Activated CD4-positive, alpha-beta T cell treated with anti-CD3 and anti-CD28 coated beads, Interleukin-2, amount 50 U/mL, for 16 hours (primary cell): ENCODE results near the gene CYREN.
"Not testable (repeated sequence)": the region's sequence is repeated elsewhere in the genome, so short reads cannot be mapped to it uniquely, and the experiment has no call there.

Source experiments
- DNase-seq: peaks from one replicate; pipeline ENCODE4 v3.0.0-alpha.2; 2020

The CYREN gene

GRCh38 chr7:135156290-135156689, 14.2 kb downstream of the CYREN start:
- DNase-seq: no peak

GRCh38 chr7:135154734-135155133, 15.8 kb downstream of the CYREN start:
- no peak for DNase-seq

GRCh38 chr7:135152442-135152841, 18.1 kb downstream of the CYREN start:
- no peak for DNase-seq

- DNase-seq: no peak
Measured at GRCh38 chr7:135151533-135151932, 19.0 kb downstream of the CYREN start.

DNA sequence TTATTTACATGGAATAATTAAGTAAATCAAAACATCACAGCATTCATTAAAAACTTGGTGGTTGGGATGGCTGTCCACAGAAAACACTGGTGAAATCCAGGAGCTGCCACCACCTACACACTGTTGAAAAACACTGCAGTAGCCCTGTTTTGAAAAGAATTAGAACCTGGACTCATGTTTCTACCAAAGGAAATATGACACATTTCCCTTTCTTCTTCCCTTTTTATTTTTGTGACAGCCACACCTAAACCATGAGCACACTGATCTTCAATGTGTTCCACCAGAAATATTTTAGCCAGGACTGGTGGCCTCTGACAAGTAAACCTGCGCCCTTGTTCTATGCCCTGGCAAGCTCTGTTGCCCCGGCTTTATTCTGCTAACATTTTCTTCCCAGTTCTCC, 19.4 kb downstream of the CYREN start:
- no peak for DNase-seq

DNA sequence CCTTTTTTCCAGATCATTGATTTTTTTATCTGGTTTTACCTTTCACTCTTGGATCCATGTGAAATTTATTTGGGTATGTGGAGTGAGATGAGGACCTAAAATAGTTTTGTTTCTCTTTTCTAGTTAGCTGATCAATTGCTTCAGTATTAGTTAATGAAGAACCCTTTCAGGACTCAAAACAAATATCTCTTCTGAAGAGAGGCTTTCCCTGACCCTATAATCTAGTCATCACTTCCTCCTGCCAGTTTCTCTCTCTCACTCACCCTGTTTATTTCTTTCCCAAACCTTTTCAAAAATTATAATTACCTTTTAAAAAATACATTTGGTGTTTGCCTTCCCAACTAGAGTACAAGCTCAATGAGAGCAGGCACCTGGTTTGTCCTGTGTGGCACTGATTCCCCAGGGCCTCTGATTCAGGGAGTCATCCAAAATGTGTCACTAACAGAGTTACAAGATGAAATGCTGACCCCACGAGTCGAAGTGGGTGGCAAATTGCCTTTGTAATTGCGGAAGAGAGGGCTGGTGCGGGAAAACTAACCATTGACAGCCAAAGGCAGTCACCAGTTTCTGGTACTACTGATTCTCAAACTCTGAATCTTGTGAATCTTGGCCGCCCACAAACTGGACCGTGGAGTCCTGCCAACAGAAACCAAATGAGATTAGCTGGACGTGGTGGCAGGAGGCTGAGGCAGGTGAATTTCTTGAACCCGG, 20.3 kb downstream of the CYREN start:
- no peak for DNase-seq

DNA sequence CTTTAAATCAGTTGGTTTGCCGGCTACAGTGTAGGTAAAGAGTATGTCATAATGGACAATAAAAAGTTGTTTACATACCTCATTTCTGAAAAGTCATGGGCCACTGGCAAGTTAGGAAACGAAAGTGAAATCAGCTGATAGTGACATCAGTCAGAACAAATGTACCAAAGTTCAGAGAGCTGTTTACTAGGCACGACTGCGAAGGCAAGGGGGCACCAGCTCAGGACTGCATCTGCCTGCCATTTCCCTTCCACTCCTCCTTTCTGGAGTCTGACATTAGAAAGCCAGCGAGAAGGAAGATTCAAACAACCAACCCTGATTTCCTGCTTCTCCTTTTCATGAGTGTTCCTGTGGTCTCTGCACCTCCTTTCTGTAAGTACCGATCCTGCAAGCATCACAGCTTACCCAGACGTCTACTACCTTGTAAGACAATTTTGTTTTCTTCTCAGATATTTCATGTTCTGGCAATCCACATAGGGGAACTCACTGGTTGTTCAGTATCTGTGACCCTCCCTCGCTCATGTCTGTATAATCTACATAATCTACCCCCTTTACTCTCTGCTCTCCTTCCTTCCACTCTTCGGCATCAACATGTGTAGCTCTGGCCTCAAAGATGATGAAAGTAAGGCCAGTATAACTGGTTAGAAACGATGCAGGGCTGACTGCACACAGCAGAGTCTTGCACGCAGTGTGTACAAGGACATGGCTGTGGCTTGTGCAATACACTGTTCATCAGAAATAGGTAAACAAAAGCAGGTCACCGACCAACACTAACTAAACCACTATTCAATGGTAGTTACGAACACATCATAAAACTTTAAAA, 22.4 kb downstream of the CYREN start, which contains the start of gene TMEM140:
Gene TMEM140 (plus strand): TSS at position 174 of the 823 bp plus-strand sequence. CDS start 16,370 bp downstream, outside the sequence.
- peak; percentile 82 for DNase-seq

DNA sequence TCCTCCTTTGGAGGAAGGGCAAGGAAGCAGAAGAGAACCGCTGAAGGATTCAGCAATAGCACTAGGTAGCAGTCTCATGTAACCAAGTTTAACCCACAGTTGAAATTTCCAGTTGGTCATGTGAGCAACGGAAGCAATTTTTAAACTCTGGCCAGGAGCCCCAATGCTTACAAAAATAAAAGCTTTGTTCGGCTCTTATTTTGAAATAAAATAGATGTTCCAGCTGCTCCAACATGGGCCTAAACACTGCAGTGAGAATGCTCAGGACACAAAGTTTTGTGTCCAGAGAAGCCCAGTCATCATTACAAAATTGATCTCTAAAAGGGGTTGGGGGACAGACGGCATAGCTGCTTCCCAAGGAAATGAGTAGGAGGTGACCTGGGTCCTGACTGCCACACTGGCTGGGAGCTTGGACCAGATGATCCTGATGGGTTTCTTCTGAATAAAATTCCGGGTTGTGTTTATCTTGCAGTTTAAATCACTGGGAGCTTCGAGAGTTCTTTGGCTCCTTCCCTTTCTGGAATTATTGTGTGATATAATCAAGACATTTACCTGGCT, 23.1 kb downstream of the CYREN start:
- DNase-seq: peak; percentile 12

DNA sequence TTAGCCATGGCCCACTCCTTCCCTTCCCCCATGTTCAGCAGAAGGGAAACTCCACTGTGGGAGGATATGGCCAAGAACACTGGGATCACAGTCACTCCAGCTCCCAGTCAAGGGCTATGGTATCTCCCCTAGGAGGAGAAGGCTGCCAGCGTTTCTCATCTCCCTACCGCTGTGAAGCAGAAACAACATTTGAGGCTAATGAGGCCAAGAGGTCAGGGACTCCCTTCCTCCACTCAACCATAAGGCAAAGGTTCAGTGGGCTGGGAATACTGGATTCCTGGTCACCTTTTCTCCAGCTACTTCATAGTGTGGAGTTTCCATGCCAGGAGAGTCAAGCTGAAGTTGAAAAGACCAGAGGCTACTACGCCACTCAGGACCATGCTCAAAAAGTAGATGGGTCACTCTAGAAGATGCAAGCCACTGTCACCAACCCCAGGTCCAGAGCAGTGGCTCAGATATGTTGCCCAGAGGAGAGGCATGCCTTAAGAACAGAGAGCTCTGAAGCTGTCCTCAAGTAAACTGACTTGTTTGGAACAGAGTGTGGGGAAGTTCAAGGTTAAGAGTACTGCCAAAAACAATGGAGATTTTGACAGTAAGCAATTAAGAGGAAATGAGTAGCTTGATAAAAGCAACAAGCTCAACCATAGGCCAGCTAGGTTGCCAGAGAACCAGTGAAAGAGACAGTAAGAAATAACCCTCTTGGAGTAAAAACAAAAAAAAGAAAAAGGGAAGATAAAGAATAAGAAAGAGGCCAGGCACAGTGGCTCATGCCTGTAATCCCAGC, 26.4 kb downstream of the CYREN start:
- no peak for DNase-seq

DNA sequence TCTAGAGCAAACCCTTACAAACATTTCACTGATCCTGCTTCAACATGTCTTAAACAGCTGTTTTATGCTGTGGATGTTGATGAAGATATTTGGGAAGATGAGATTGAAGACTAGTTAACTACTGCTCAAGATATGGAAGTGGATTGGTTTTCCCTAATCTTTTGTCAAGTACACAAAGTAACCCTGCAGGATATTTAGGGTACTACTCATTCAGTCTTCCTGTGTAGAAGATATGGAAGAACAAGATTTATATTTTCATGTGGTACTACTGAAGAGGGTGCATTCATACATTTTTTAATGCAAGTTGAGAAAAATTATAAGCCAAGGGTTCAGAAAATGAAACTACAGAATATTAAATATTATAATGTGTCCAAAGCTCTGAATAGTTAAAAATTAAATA, 40.9 kb downstream of the CYREN start:
- DNase-seq: no peak

DNA sequence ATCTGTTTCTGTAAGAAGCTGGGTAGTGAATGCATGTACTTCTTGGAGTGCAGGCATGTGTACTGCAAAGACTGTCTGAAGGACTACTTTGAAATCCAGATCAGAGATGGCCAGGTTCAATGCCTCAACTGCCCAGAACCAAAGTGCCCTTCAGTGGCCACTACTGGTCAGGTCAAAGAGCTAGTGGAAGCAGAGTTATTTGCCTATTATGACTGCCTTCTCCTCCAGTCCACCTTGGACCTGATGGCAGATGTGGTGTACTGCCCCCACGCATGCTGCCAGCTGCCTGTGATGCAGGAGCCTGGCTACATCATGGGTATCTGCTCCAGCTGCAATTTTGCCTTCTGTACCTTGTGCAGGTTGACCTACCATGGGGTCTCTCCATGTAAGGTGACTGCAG, 41.6 kb downstream of the CYREN start:
- no peak for DNase-seq

DNA sequence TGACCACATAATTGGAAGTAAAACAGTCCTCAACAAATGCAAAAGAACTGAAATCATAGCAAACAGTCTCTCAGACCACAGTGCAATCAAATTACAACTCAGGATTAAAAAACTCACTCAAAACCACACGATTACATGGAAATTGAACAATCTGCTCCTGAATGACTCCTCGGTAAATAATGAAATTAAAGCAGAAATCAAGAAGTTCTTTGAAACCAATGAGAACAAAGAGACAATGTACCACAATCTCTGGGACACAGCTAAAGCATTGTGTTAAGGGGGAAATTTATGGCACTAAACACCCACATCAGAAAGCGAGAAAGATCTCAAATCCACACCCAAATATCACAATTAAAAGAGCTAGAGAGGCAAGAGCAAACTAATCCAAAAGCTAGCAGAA, 45.9 kb downstream of the CYREN start:
- not testable (repeated sequence) for DNase-seq

DNA sequence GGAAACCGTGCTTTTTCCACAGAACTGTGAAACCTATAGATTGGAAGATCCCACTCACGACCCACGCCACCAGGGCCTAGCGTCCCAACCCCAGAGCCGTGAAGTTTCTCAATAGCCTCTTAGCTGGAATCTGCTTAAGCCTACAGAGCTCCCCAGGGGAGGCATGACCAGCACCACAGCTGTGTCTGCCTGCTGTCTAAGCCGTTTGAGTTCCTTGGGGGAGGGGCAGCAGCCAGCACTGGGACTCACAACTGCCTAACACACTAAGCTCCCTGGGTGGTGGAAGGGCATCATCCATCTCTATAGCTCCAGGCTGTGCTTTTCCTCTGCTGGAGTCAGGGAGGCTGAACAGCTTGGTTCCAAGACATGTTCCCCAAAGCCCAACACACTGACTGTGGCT, 48.6 kb downstream of the CYREN start:
- DNase-seq: no peak

DNA sequence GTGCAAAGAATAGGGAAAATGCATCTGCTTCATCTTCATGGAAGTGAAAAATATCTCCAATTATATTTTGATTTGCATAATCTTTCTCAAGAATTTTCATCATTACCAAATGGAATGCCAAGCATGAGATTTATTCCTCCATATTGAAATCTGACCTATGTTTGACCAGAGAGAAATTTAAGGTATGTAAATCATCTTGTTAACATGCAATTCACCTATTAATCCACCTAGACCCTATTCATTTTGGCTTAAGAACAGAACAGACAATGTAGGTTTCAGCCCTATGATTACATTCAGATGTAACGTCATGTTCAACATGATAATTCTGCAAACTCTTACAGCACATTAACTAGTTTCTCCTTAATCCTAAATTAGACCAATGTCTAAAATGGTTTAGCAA, 53.4 kb downstream of the CYREN start:
- no peak for DNase-seq
